GM12872 (cell line): Measurements from ENCODE around the gene CADM2.

Source experiments
- TF ChIP-seq, protein P1 (sequence below): IDR thresholded peaks from 3 replicates; pipeline ENCODE4 v1.5.1; 2011; ENCODE audit warnings: low read depth, mild to moderate bottlenecking, low read length, moderate library complexity; ENCODE audit not compliant: insufficient read depth

CADM2 gene

DNA sequence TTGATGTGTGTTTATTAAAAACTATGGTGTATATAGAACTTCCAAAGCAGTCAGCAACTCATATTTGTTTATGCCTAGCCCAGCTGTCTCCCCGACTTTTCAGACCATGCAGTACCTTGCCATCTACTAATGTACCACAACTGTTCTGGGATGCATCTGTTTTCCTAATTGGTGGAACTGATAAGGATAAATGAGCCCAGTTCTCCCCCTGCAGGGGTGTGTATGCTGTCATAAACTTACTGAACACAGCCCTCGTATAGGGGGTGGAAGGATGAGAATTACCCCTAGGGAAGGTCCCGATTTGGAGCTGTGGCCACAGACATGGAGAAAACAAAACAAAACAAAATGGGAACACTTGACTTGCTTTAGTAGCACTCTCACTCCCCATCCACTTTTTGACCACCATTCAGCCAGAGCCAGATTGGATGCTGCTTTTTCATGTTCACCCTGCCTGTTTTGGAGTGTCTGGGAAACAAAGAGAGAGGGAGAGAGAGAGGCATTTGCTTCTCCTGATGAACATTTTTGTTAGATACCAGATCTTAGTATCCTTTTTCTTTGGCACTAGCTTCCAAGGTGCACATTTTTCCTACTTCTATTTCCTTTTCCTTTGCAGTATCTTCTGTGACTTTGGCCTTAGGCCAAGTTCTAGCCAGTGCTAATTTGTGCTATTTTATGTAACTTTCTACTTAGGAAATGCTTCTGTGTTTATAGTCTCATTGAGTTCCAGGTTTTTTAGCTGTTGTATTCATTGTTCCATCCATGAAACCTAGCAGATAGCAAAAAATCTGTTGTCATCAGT is 29.1 kb downstream of the CADM2 start:
- TF ChIP-seq, protein P1, sequence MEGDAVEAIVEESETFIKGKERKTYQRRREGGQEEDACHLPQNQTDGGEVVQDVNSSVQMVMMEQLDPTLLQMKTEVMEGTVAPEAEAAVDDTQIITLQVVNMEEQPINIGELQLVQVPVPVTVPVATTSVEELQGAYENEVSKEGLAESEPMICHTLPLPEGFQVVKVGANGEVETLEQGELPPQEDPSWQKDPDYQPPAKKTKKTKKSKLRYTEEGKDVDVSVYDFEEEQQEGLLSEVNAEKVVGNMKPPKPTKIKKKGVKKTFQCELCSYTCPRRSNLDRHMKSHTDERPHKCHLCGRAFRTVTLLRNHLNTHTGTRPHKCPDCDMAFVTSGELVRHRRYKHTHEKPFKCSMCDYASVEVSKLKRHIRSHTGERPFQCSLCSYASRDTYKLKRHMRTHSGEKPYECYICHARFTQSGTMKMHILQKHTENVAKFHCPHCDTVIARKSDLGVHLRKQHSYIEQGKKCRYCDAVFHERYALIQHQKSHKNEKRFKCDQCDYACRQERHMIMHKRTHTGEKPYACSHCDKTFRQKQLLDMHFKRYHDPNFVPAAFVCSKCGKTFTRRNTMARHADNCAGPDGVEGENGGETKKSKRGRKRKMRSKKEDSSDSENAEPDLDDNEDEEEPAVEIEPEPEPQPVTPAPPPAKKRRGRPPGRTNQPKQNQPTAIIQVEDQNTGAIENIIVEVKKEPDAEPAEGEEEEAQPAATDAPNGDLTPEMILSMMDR: no peak

DNA sequence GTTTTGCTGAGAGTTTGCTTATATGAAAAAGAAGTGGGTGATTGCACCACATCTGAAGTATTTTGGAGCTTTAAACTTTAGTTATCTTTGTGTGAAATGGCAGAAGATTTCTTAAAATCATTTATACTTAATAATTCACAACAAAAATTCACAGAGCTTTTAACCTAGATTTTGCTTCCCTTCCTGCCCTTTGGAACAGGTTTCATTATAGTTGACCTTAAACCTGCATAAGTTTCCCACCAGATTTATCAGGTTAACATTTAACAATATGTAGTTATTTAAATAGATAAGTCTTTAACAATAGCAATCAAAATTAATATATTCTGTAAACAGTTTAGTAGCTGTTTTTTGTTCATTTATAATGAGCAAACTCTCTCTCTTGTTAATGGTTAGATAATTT is 30.3 kb downstream of the CADM2 start:
- TF ChIP-seq, protein P1: no peak

DNA sequence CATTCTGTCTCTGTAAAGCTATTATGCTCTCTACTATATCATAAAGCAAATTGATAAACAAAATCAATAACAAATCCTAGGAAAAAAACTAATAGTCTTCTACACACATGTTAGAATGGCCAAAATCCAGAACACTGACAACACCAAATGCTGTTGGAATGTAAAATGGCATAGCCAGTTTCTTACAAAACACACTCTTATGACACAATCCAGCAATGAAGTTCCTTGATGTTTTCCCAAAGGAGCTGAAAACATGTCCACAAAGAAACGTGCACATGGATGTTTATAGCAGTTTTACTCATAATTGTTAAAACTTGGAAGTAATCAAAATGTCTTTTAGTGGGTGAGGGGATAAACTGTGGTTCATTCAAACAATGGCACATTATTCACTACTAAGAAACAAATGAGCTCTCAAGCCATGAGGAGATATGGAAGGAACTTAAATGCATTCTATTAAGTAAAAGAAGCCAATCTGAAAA is 32.7 kb downstream of the CADM2 start:
- TF ChIP-seq, protein P1: no peak

DNA sequence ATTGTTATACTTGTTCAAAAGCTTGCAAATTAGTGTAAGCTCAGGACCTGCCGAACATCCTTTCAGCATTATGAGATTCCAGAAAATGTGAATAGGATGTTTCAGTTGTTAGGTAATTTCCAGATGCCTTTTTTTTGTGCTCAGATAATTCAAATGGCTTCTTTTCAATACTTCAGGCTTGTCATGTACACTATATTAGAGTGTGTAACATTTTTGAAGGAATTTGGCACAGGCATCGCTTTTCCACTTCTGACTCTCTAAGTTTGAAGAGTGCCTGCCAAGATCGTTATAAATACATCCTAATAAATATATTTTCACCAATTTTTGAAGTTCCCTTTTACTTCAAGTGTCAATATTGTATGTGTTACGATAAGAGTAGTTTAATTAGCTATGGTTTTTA is 35.2 kb downstream of the CADM2 start:
- TF ChIP-seq, protein P1: no peak

DNA sequence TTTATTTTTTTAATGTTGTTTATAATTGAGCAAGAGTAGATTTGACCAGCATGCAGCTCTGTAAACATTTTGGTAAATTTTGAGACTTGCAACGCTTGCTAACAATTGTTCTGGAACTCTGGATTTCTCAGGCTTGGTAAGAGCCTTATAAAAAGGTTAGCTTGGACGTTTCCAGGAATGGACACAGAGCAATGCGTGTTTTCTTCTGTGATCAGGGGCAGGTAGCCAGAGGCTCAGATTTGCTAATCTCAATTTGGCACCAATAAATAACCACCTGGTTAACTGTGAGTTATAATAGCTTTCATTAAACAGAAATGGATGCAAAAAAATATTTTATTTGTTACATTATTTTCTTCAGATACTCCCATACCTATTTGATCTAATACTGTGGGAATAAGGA is 39.8 kb downstream of the CADM2 start:
- TF ChIP-seq, protein P1: no peak

DNA sequence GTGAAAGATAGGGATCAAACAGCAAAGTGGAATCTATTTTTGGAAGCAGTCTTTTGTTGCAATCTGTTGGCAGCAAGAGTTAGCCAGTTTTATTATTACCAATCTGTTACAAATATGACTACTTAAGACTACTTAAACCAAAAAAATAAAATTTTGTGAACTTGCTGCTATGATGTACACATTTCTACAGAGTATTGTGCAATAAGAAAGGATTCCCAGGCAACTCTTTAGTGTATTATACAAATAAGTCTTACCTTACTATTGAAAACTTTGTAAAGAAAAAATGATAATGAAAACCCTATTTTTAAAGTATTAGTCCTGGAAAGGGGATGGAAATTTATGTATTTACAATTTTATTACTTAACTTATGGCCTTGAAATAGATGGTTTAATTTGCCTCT is 44.7 kb downstream of the CADM2 start:
- TF ChIP-seq, protein P1: no peak

DNA sequence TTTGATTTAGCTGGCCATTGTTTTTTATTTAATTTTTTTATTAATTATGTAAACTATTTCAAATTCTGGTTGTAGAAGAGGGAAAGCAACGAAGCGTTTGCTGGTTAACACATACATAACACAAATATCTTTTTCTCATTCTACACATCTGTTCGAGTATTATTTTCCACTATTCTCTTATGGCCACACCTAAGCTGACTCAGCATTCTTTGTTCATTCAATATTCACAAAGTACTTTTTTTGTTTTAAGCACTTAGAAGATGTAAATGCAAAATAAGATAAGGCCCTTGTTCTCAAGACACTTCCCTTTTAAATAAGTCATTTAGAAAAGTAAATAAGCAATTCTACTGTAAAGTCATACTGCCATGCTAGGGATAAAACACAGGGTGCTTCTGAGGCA is 45.4 kb downstream of the CADM2 start:
- TF ChIP-seq, protein P1: no peak
